ENCODE results near the gene SCARB2.

SCARB2 gene

DNA sequence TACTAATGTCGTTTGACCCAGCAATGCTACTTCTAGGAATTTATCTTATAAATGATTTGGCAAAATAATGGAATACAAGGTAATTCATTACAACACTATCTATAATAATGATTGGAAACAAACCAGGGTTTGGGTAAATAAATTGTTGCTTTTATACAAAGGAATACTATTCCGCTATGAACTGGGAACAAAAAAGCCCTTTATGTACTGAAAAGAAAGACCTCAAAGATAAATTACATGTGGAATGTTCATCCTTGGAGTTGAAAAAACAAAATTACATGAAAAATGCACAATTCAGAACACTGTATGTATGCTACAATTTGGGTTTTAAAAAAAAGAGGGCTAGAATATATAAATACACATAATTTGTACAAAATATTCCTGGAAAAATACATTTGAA lies 60.3 kb downstream of the SCARB2 start:
- Histone ChIP-seq H3K27me3 (ENCODE audit: insufficient read depth, low read length, poor library complexity) (no peaks in the 10 kb centered on the region), H3K27ac (ENCODE audit: low read depth, low read length) (no peak overlapping the region), H3K4me3 (ENCODE audit: low read length) (no peak overlapping the region), H4K5ac (ENCODE audit: low read length) (no peak overlapping the region), H2AK5ac (ENCODE audit: low read length) (no peak overlapping the region), H3K36me3 (ENCODE audit: control insufficient read depth, insufficient read depth, low read length) (no peaks in the 10 kb centered on the region), H3K9ac (ENCODE audit: low read length) (no peak overlapping the region), H4K8ac (ENCODE audit: low read depth, low read length) (no peak overlapping the region), H2BK120ac (ENCODE audit: low read depth, low read length) (no peak overlapping the region), H3K18ac (ENCODE audit: low read length) (no peak overlapping the region), H3K79me2 (ENCODE audit: control insufficient read depth, insufficient read depth, low read length) (peaks cover 3% of the 10 kb centered on the region), H3K4me1 (ENCODE audit: control insufficient read depth, low read depth, low read length) (no peaks in the 10 kb centered on the region), H2BK15ac (replicated peaks; ENCODE audit: low read depth) (no peak overlapping the region), H3K4me2 (ENCODE audit: low read length) (no peak overlapping the region), H3K23ac (ENCODE audit: low read length) (no peak overlapping the region), H3K79me1 (ENCODE audit: low read length) (peaks cover 3% of the 10 kb centered on the region), H3K4ac (ENCODE audit: low read depth, low read length) (no peak overlapping the region), H3K56ac (ENCODE audit: low read length) (no peak overlapping the region), H2BK5ac (ENCODE audit: low read length) (no peak overlapping the region)
- DNase-seq = no peak
- WGBS (ENCODE audit: extremely low coverage, insufficient coverage, low lambda C conversion rate) = no CpG with 5 or more reads among the region's 2 CpGs

- H3K4me1 ChIP-seq (ENCODE audit: control insufficient read depth, low read depth, low read length) = no peaks in the 10 kb centered on the region
- H2BK120ac ChIP-seq (ENCODE audit: low read depth, low read length) = no peak within 1 kb of the TSS
- peak within 1 kb of the TSS; percentile 95 for H3K56ac ChIP-seq (ENCODE audit: low read length)
- H3K4me2 ChIP-seq (ENCODE audit: low read length) = peak within 1 kb of the TSS; percentile 90
- peaks cover 3% of the 10 kb centered on the region for H3K79me1 ChIP-seq (ENCODE audit: low read length)
- peak within 1 kb of the TSS; percentile 97 for H3K4me3 ChIP-seq (ENCODE audit: low read length)
- H3K23ac ChIP-seq (ENCODE audit: low read length) = no peak within 1 kb of the TSS
- H3K4ac ChIP-seq (ENCODE audit: low read depth, low read length) = peak within 1 kb of the TSS; percentile 60
- peak within 1 kb of the TSS; percentile 80 for H2AK5ac ChIP-seq (ENCODE audit: low read length)
- peak within 1 kb of the TSS; percentile 99 for H3K18ac ChIP-seq (ENCODE audit: low read length)
- H2BK15ac ChIP-seq (replicated peaks; ENCODE audit: low read depth) = no peak within 1 kb of the TSS
- H4K5ac ChIP-seq (ENCODE audit: low read length) = no peak within 1 kb of the TSS
- H4K8ac ChIP-seq (ENCODE audit: low read depth, low read length) = no peak within 1 kb of the TSS
- no peaks in the 10 kb centered on the region for H3K36me3 ChIP-seq (ENCODE audit: control insufficient read depth, insufficient read depth, low read length)
- H3K27ac ChIP-seq (ENCODE audit: low read depth, low read length) = peak within 1 kb of the TSS; percentile 92
- H3K79me2 ChIP-seq (ENCODE audit: control insufficient read depth, insufficient read depth, low read length) = peaks cover 31% of the 10 kb centered on the region
- H3K27me3 ChIP-seq (ENCODE audit: insufficient read depth, low read length, poor library complexity) = no peaks in the 10 kb centered on the region
- no CpG with 5 or more reads among the region's 47 CpGs for WGBS (ENCODE audit: extremely low coverage, insufficient coverage, low lambda C conversion rate)
- peak within 1 kb of the TSS; percentile 56 for H2BK5ac ChIP-seq (ENCODE audit: low read length)
- peak within 1 kb of the TSS; percentile 97 for H3K9ac ChIP-seq (ENCODE audit: low read length)
- peak; percentile 98 for DNase-seq
Observed at GRCh38 chr4:76148142-76148865, 65.3 kb downstream of the SCARB2 start, which contains the start of gene NUP54. Gene NUP54, minus strand, starts transcription at chr4:76148397. Its CDS starts 23 bp downstream, at chr4:76148374.

- Histone ChIP-seq H3K4me1 (ENCODE audit: control insufficient read depth, low read depth, low read length) (no peaks in the 10 kb centered on the region), H3K4me2 (ENCODE audit: low read length) (peak overlapping the region; percentile 76), H3K79me1 (ENCODE audit: low read length) (peaks cover 3% of the 10 kb centered on the region), H3K79me2 (ENCODE audit: control insufficient read depth, insufficient read depth, low read length) (peaks cover 31% of the 10 kb centered on the region), H3K23ac (ENCODE audit: low read length) (no peak overlapping the region), H3K56ac (ENCODE audit: low read length) (peak overlapping the region; percentile 95), H2BK15ac (replicated peaks; ENCODE audit: low read depth) (no peak overlapping the region), H3K9ac (ENCODE audit: low read length) (peak overlapping the region; percentile 93), H3K4me3 (ENCODE audit: low read length) (peak overlapping the region; percentile 97), H3K36me3 (ENCODE audit: control insufficient read depth, insufficient read depth, low read length) (no peaks in the 10 kb centered on the region), H4K5ac (ENCODE audit: low read length) (no peak overlapping the region), H3K4ac (ENCODE audit: low read depth, low read length) (peak overlapping the region; percentile 60), H2AK5ac (ENCODE audit: low read length) (peak overlapping the region; percentile 80), H2BK5ac (ENCODE audit: low read length) (peak overlapping the region; percentile 56), H3K27me3 (ENCODE audit: insufficient read depth, low read length, poor library complexity) (no peaks in the 10 kb centered on the region), H4K8ac (ENCODE audit: low read depth, low read length) (no peak overlapping the region), H2BK120ac (ENCODE audit: low read depth, low read length) (no peak overlapping the region), H3K27ac (ENCODE audit: low read depth, low read length) (peak overlapping the region; percentile 92), H3K18ac (ENCODE audit: low read length) (peak overlapping the region; percentile 99)
- DNase-seq = peak; percentile 98
- no CpG with 5 or more reads among the region's 31 CpGs for WGBS (ENCODE audit: extremely low coverage, insufficient coverage, low lambda C conversion rate)
Observed at GRCh38 chr4:76147454-76148141, 66.0 kb downstream of the SCARB2 start.

- H3K79me1 ChIP-seq (ENCODE audit: low read length) = peaks cover 7% of the 10 kb centered on the region
- no peak overlapping the region for H3K9ac ChIP-seq (ENCODE audit: low read length)
- H3K4me2 ChIP-seq (ENCODE audit: low read length) = no peak overlapping the region
- no peaks in the 10 kb centered on the region for H3K27me3 ChIP-seq (ENCODE audit: insufficient read depth, low read length, poor library complexity)
- H3K36me3 ChIP-seq (ENCODE audit: control insufficient read depth, insufficient read depth, low read length) = peaks cover 4% of the 10 kb centered on the region
- H3K56ac ChIP-seq (ENCODE audit: low read length) = no peak overlapping the region
- H4K5ac ChIP-seq (ENCODE audit: low read length) = no peak overlapping the region
- H3K4me1 ChIP-seq (ENCODE audit: control insufficient read depth, low read depth, low read length) = no peaks in the 10 kb centered on the region
- no peak overlapping the region for H3K4me3 ChIP-seq (ENCODE audit: low read length)
- H2BK5ac ChIP-seq (ENCODE audit: low read length) = no peak overlapping the region
- H4K8ac ChIP-seq (ENCODE audit: low read depth, low read length) = no peak overlapping the region
- H2BK120ac ChIP-seq (ENCODE audit: low read depth, low read length) = no peak overlapping the region
- H3K23ac ChIP-seq (ENCODE audit: low read length) = no peak overlapping the region
- no peak overlapping the region for H3K4ac ChIP-seq (ENCODE audit: low read depth, low read length)
- no peak overlapping the region for H2BK15ac ChIP-seq (replicated peaks; ENCODE audit: low read depth)
- no peak overlapping the region for H2AK5ac ChIP-seq (ENCODE audit: low read length)
- peaks cover 44% of the 10 kb centered on the region for H3K79me2 ChIP-seq (ENCODE audit: control insufficient read depth, insufficient read depth, low read length)
- H3K18ac ChIP-seq (ENCODE audit: low read length) = no peak overlapping the region
- H3K27ac ChIP-seq (ENCODE audit: low read depth, low read length) = no peak overlapping the region
- no peak for DNase-seq
Observed at GRCh38 chr4:76144546-76144945, 69.1 kb downstream of the SCARB2 start.

DNA sequence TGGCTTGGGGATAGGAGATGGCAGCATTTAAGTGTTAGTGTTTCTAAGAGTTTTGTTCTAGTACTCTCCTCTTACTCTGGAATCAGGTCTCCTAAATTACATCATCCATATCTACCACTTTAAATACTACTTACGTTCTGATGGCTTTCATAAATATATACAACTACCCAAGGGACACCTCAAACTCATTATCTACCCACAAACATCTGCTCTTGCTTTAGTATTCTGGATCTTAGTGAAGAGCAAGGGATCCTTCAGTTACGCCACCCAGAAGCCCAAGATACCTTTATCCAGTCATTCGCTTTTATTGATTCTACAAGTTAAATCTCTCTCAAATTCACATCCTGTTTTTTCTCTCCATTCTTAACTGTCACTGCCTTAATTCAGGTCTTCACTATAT lies 72.4 kb downstream of the SCARB2 start:
- H3K4me3 ChIP-seq (ENCODE audit: low read length) = no peak overlapping the region
- H3K4me2 ChIP-seq (ENCODE audit: low read length) = no peak overlapping the region
- no peak overlapping the region for H3K27ac ChIP-seq (ENCODE audit: low read depth, low read length)
- no peak overlapping the region for H2BK15ac ChIP-seq (replicated peaks; ENCODE audit: low read depth)
- no peak overlapping the region for H4K8ac ChIP-seq (ENCODE audit: low read depth, low read length)
- no peak overlapping the region for H2BK5ac ChIP-seq (ENCODE audit: low read length)
- no peak for DNase-seq
- no peak overlapping the region for H2AK5ac ChIP-seq (ENCODE audit: low read length)
- peaks cover 4% of the 10 kb centered on the region for H3K36me3 ChIP-seq (ENCODE audit: control insufficient read depth, insufficient read depth, low read length)
- H3K79me1 ChIP-seq (ENCODE audit: low read length) = peaks cover 8% of the 10 kb centered on the region
- H3K18ac ChIP-seq (ENCODE audit: low read length) = no peak overlapping the region
- no peak overlapping the region for H3K4ac ChIP-seq (ENCODE audit: low read depth, low read length)
- no peak overlapping the region for H3K23ac ChIP-seq (ENCODE audit: low read length)
- H4K5ac ChIP-seq (ENCODE audit: low read length) = no peak overlapping the region
- H3K79me2 ChIP-seq (ENCODE audit: control insufficient read depth, insufficient read depth, low read length) = peaks cover 37% of the 10 kb centered on the region
- H2BK120ac ChIP-seq (ENCODE audit: low read depth, low read length) = no peak overlapping the region
- WGBS (ENCODE audit: extremely low coverage, insufficient coverage, low lambda C conversion rate) = 100% methylated on average over 1 of the region's 3 CpGs
- no peak overlapping the region for H3K56ac ChIP-seq (ENCODE audit: low read length)
- no peaks in the 10 kb centered on the region for H3K4me1 ChIP-seq (ENCODE audit: control insufficient read depth, low read depth, low read length)
- H3K9ac ChIP-seq (ENCODE audit: low read length) = no peak overlapping the region
- H3K27me3 ChIP-seq (ENCODE audit: insufficient read depth, low read length, poor library complexity) = no peaks in the 10 kb centered on the region
